Measurements from ENCODE around the gene SLC38A3. TPM values are rescaled to one million over a fixed set of nuclear protein-coding genes. Genes with fewer than 3 reads are reported as not detected.

Gene SLC38A3
- polyA plus RNA-seq, result 0.16 and 4.2 TPM in 2 replicates

DNA sequence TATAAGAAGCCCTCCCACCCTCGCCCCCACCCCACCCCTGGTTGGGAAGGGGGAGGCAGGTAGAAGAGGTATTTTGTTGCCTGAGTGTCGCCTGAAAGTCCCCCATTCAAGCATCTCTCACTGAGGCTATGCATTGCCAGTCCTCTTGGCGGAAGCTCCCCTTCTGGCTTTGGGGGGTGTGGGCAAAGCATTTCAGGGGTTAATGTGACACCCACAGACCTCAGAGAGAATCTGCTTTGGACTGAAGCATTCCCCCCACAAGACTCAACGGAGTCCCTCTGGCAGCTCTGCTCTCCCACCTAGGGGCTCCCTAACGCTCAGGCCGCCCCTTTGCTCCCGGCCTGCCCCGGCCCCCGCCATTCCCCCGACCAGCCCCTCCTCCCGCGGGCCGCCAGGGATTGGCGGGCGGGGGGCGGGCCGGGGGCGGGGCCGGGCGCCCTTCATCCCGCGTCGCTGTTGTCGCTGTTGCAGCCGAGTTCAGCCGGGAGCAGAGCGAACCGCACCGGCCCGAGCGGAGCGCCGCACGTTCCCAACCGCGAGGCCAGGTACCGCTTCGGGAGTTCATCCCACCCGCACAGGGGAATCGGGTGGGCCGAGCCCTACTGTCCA, at the start of gene SLC38A3:
TSS of gene SLC38A3 (plus strand) at position 468 of the 609 bp plus-strand sequence. CDS start 8,929 bp downstream, outside the sequence.

DNA sequence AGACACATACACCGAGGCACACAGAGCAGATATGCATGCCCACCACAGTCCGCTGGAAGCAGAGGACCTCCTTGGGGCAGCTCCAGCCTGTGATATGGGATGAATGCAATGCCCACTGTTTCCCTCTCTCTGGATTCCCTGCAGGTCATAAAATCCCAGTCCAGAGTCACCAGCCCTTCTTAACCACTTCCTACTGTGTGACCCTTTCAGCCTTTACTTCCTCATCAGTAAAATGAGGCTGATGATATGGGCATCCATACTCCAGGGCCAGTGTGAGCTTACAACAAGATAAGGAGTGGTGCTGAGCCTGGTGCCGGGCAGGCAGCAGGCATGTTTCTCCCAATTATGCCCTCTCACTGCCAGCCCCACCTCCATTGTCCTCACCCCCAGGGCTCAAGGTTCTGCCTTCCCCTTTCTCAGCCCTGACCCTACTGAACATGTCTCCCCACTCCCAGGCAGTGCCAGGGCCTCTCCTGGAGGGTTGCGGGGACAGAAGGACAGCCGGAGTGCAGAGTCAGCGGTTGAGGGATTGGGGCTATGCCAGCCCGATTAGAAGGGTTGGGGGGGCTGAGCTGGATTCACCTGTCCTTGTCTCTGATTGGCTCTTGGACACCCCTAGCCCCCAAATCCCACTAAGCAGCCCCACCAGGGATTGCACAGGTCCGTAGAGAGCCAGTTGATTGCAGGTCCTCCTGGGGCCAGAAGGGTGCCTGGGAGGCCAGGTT, 14.0 kb upstream of the SLC38A3 start, which contains the start of gene GNAT1:
TSS of gene GNAT1 (plus strand) at position 675 of the 725 bp plus-strand sequence. CDS start 116 bp downstream, outside the sequence.

DNA sequence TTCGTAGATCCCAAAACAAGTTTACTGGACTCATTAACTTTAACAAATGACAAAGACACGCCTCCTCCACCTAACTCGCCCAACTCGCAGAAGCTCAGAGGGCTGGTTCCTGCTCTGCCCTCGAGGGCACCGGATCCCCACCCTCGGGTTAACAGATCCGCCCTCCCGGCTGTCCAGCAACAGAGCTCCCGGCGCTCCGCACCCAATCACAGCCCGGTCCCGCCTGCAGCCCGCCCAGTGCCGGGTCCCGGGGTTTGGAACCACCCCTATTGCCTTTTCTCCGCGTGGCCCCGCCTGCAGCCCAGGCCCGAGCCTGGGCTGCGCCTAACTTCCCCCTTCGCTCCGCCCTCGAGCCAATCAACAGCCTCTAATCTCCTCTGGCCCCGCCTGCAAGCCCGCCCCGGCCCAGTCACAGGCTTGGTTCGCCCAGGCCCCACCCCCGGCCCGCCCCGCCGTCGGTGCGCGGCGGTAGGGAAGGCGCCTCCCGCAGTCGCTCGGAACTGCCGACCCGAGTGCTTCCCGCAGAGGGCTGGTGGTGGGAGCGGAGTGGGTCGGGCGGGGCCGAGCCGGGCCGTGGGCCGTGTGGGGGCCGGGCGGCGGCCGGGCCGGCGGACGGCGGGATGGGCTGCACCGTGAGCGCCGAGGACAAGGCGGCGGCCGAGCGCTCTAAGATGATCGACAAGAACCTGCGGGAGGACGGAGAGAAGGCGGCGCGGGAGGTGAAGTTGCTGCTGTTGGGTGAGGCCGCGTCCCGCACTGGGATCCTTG, 30.8 kb downstream of the SLC38A3 start, which contains the start of gene GNAI2:
TSS of gene GNAI2 (plus strand) at position 489 of the 768 bp plus-strand sequence. CDS start at position 621, 132 bp downstream.

DNA sequence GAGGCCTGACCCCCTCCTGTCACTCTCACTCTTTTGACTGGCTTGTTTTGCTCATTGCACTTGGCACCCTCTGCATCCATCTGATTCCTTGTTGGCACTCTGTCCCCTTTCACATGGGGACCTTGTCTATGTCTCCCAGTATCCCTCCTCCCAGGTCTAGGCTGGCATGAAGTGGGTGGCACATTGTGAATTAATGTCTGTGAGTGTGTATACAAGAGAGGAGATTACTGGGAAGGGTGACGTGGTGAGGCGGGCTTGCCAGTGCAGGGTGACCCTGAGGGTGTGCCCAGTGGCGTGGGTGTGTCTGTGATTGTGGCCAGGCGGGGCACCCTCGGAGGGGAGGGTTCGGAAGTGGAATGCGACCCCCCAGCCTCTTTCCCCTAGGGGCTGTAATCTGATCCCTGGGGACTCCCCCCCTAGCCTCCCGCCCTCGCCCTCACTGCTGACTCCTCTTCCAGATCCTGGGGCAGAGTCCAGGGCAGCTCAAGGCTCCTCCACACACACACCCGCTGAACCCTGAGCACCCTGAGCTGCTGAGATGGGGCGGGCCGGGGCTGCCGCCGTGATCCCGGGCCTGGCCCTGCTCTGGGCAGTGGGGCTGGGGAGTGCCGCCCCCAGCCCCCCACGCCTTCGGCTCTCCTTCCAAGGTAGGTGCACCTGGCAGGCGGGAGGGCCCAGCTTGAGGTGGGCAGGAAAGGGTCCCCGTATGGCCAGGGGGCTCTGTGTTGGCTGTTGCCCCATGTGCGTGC, 63.8 kb downstream of the SLC38A3 start, which contains the start of gene SEMA3B:
TSS of gene SEMA3B (plus strand) at position 445 of the 749 bp plus-strand sequence. CDS start at position 539, 94 bp downstream.

Other genes with a start within 250 kb of the SLC38A3 start
- gene RBM5, start 116.4 kb upstream of the SLC38A3 start, polyA plus RNA-seq, result 27.7 and 31.1 TPM in 2 replicates
- gene SEMA3F, start 49.9 kb upstream of the SLC38A3 start, polyA plus RNA-seq, result 0.10 TPM in 1 of 2 replicates, not detected in the other
- not detected in 2 replicates for gene GNAT1, start 13.7 kb upstream of the SLC38A3 start, polyA plus RNA-seq
- 4.9 and 5.0 TPM in 2 replicates for gene GNAI2, start 30.9 kb downstream of the SLC38A3 start, polyA plus RNA-seq
- gene SEMA3B, start 63.9 kb downstream of the SLC38A3 start, polyA plus RNA-seq, result 0.27 and 0.28 TPM in 2 replicates
- not detected in 2 replicates for gene LSMEM2, start 73.8 kb downstream of the SLC38A3 start, polyA plus RNA-seq
- gene IFRD2, start 87.2 kb downstream of the SLC38A3 start, polyA plus RNA-seq, result 2.5 and 6.0 TPM in 2 replicates
- 3.8 TPM in 1 of 2 replicates, not detected in the other for gene HYAL3, start 94.1 kb downstream of the SLC38A3 start, polyA plus RNA-seq
- gene NAA80, start 94.1 kb downstream of the SLC38A3 start, polyA plus RNA-seq, result 0.76 and 4.6 TPM in 2 replicates
- 0.83 TPM in 1 of 2 replicates, not detected in the other for gene HYAL1, start 98.3 kb downstream of the SLC38A3 start, polyA plus RNA-seq
- 1.8 and 4.4 TPM in 2 replicates for gene HYAL2, start 117.5 kb downstream of the SLC38A3 start, polyA plus RNA-seq
- 26.1 and 26.6 TPM in 2 replicates for gene TUSC2, start 123.0 kb downstream of the SLC38A3 start, polyA plus RNA-seq
- gene RASSF1, start 135.6 kb downstream of the SLC38A3 start, polyA plus RNA-seq, result 2.4 and 3.2 TPM in 2 replicates
- gene ZMYND10, start 140.5 kb downstream of the SLC38A3 start, polyA plus RNA-seq, result not detected in 2 replicates
- gene NPRL2, start 145.5 kb downstream of the SLC38A3 start, polyA plus RNA-seq, result 47.8 and 60.9 TPM in 2 replicates
- gene CYB561D2, start 145.6 kb downstream of the SLC38A3 start, polyA plus RNA-seq, result 7.5 and 22.2 TPM in 2 replicates
- gene TMEM115, start 154.2 kb downstream of the SLC38A3 start, polyA plus RNA-seq, result 19.6 and 24.4 TPM in 2 replicates